ENCODE data around the gene CHSY3.

CHSY3 gene

GRCh38 chr5:130032807-130033206 lies 128.5 kb downstream of the CHSY3 start:
- DNase-seq, result no peak

GRCh38 chr5:130034566-130035210 lies 130.4 kb downstream of the CHSY3 start:
- no peak for DNase-seq

- no peak for DNase-seq
Observed at GRCh38 chr5:130035388-130035787, 131.1 kb downstream of the CHSY3 start.

GRCh38 chr5:130037905-130038304 lies 133.6 kb downstream of the CHSY3 start:
- DNase-seq, result no peak

DNA sequence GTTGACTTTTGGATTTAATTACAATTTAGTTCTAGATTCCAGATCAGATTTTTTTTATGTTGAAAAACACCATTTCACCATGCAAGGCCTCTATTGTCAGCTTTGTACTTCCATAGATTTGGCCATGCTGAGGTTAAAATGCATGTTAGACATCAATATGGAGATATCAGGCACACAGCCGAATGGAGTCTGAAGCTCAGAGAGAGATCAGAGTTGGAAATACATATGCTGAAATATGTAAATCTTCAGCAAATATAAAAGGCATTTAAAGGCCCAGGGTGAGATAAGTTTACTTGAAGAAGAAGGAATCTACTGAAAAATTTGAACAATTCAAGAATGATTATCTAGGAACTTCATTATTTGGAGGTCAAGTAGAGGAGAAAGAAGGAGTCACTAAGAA lies 139.6 kb downstream of the CHSY3 start:
- no peak for DNase-seq

- no peak for DNase-seq
Observed at GRCh38 chr5:130045334-130045733, 141.1 kb downstream of the CHSY3 start.

DNA sequence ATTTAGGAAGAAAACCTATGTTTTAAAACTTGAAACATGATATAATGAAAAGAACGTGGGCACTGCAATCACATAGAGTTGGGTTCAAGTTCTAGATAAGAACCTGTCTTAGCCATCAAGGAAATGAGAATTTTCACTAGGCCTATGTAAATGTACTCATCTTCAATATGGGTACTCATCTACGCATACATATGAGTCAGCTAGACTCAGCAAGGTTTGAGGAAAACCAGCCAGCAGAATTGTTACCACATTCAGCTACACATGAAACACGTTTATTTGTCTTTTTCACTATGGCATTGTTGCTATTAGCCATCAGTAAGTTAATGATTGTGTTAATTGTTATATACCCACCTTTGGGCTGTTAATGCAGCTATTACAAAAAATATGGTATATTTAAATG lies 146.3 kb downstream of the CHSY3 start:
- no peak for DNase-seq

DNA sequence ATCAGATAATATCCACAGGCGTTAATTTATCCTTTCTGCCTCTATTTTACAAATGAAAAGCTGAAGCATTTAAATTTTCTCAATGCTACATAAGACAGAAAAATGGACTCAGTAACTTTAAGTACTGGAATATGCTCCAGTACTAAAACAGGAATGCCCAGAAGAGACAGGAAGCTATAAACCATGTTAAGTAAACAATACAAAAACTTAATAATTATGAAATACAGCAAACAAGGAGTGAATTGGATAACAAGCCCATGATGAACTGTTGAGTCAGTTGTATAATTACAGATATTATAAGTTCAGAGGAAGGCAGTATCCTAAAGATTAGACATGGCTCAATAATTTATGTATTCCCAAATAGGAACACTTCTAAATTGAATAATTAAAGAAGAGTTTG lies 148.5 kb downstream of the CHSY3 start:
- no peak for DNase-seq

DNA sequence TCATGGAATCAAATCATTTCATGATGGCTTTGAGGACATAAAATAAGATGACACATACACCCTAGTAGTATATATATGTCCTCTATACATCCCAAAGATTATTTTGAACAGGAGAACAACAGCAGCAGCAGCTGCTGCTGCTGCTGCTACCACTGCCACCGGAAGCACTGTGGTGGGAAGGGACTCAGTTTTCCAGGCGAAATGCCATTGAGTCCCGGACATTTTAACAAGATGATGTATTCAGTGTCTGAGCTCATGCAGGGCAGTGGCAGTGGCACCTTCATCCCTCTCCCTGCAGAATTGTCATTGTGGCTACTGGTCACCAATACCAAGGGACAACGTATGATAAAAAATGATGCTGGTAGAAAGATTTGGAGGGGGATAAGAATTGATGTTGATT lies 151.3 kb downstream of the CHSY3 start:
- DNase-seq, result no peak

GRCh38 chr5:130061746-130062145 lies 157.5 kb downstream of the CHSY3 start:
- no peak for DNase-seq

- no peak for DNase-seq
Observed at GRCh38 chr5:130063603-130064002, 159.3 kb downstream of the CHSY3 start.

GRCh38 chr5:130064484-130064883 lies 160.2 kb downstream of the CHSY3 start:
- no peak for DNase-seq

GRCh38 chr5:130065617-130066016 lies 161.4 kb downstream of the CHSY3 start:
- DNase-seq, result no peak

DNA sequence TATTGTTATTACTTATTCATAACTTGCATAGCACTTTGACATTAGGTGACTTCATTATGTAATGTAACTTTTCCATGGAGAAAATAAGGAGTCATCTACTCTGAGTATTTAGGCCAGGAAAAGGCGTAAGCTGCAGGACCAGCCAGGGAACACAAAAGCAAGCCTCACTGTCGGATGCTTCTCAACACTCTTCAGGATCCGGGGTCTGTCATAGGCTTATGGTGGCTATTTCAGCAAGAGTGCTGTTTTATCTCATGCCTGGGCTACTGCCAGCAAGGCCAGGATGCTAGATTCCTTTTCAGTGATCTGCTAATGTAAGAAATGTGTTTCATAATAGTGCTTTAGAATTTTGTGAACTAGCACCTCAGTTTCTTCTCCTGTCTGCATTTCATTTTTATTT lies 162.4 kb downstream of the CHSY3 start:
- DNase-seq, result no peak

- DNase-seq, result no peak
Observed at GRCh38 chr5:130067364-130067763, 163.1 kb downstream of the CHSY3 start.

GRCh38 chr5:130068101-130068500 lies 163.8 kb downstream of the CHSY3 start:
- no peak for DNase-seq

DNA sequence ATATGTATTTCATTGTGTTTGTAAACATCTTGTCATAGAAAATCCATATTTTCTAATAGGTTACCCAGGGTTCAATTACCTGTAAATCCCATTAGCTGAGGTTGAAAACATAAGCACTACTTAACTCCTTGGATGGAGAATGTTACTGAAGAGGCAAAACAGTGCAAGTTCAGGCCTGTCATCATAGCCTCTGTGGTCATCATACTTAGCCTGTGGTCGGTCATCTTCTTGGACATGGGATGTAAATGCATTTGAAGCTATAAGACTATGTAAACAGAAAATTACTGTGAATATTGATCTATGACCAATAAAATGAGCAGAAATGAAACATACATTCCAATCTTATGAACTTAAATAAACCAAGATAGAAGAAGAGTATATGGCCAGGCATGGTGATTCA lies 164.7 kb downstream of the CHSY3 start:
- DNase-seq, result no peak

- no peak for DNase-seq
Observed at GRCh38 chr5:130074820-130075219, 170.6 kb downstream of the CHSY3 start.

DNA sequence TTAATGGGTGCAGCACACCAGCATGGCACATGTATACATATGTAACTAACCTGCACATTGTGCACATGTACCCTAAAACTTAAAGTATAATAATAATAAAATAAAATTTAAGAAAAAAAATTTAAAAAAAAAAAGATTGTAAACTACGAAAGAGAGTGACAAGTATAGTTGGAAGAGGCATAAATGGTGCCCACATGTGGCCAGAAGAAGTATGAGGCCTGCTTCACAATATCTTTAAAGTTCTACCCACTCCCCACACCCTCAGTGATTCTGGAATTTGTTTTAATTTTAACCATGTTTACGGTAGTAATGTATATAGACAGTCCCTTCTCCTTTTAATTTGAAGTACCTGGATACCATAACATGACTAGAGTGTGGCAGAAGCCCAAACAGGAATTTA lies 172.7 kb downstream of the CHSY3 start:
- DNase-seq, result no peak

- no peak for DNase-seq
Observed at GRCh38 chr5:130078661-130079060, 174.4 kb downstream of the CHSY3 start.

DNA sequence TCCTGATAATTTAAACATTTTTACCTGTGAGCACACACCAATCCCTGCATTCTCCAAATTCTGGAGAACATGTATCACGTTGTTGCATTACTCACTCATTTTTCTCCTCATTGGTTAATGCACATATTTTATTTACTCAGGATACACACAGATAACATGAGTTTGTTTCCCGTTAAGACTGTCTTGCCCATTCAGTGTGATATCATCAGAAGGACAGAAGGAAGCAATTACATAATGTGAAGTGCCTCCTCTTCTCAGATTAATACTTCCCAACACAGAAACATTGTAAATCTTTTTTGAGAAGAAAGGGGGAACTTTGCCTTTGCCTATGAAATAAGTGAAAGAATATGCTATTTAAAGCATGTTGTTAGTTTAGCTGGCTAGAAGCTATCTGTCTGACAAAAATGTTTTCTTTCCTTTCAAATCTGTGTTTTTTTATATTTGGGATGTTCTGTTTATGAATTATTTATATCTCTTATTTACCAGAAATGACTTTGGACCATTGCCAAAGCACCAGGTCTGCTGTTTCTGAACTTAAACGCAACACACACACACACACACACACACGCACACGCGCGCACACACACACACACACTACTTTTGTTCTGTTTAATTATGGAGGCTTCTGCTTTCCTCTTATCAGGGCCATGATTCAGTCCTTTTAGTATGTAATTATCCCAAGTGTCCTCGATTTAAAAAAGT lies 186.5 kb downstream of the CHSY3 start:
- DNase-seq, result no peak

GRCh38 chr5:130092991-130093390 lies 188.7 kb downstream of the CHSY3 start:
- no peak for DNase-seq

DNA sequence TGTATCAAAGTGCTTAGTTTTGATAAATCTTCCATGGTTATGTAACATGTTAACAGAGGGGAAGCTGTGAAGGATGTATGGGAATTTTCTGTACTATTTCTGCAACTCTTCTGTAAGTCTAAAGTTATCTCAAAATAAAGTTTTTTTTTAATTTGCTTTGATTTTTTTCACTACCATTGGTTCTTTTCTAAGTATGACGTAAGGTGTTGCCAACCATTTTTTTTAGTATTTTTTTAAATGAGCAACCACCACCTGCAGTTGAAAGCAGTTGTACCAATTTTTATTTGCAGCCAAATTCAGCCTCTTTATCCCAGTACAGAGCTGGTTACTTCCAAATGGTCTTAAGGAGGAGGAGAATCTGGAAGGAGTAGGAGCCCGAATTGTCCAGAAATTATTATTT lies 192.2 kb downstream of the CHSY3 start:
- no peak for DNase-seq

DNA sequence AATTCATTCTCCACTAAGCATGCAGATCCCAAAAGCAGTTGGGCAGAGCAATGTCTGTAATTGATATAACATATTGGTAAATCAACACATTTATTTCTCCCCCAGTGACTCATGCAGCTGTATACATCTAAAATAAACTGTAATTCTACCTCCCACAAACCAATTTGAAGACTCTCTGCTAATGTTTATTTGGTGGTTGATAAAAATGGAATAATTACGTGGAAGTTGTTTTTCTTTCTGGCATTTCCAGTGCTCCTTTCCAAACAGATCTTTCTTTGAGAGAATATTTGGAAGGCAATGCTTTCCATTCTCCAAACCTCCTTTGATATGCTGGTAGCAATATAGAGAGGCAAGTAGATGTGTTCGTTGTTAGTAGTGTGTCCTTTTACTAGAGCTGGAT lies 194.7 kb downstream of the CHSY3 start:
- no peak for DNase-seq

DNA sequence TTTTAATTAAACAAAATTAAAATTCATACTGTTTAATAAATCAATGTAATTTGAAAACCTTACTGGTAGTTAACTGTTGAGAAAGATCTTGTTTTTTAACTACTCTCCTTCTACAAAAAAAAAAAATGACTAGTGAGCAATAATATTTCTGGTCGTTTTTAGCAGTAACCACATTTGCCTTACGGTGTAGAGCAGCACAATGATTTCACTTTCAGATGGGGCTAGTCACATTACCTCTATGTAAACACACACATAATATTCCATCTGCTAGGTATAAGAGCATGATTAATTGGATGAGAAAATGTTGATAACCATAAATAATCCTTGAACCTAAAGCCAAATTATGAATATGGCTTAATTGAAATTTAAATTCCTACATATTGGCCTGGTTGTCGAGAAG lies 198.1 kb downstream of the CHSY3 start:
- DNase-seq, result no peak

All from stimulated activated CD4-positive, alpha-beta T cell treated with anti-CD3 and anti-CD28 coated beads, Interleukin-12 subunit alpha, Interleukin-12 subunit beta, amount 100 ng/mL, for 4 hours (primary cell).